SK-N-SH treated with all-trans-retinoic acid at 6 μM for 48 hours (cell line): ENCODE data around the gene RAD51B.

Source experiments
- CREB5 ChIP-seq: fragments of 250-450 bp; sonication (Bioruptor Pico); IDR thresholded peaks from 2 replicates; pipeline ENCODE4 v1.5.1; 2020; ENCODE audit warnings: low read depth, mild to moderate bottlenecking, moderate library complexity
- PPARA ChIP-seq: fragments of 250-450 bp; sonication (Bioruptor Pico); IDR thresholded peaks from 2 replicates; pipeline ENCODE4 v1.5.0; 2020; ENCODE audit warnings: mild to moderate bottlenecking, borderline replicate concordance
- RARB ChIP-seq: fragments of 250-450 bp; sonication (Bioruptor Pico); IDR thresholded peaks from 2 replicates; pipeline ENCODE4 v1.8.0; 2021; ENCODE audit warnings: mild to moderate bottlenecking, moderate library complexity
- ZFP3 ChIP-seq: fragments of 250-450 bp; sonication (Bioruptor Pico); IDR thresholded peaks from 2 replicates; pipeline ENCODE4 v1.5.0; 2020; ENCODE audit warnings: mild to moderate bottlenecking, moderate library complexity

- TF ChIP-seq RARB (CRISPR knock-in tag) (no peak), CREB5 (CRISPR knock-in tag) (no peak), ZFP3 (no peak), PPARA (CRISPR knock-in tag) (no peak)
These were observed 216.6 kb downstream of the RAD51B start for GRCh38 chr14:68036202-68036601.
